Measurements from ENCODE around the gene BBX. TPM values are rescaled to one million over a fixed set of nuclear protein-coding genes. Genes with fewer than 3 reads are reported as not detected.
A peak's percentile ranks its signal among the peaks of the same experiment; 100 is the strongest.

The BBX gene
- polyA plus RNA-seq, 1 experiment, result 46.1 TPM

GRCh38 chr3:107704477-107704876 is 181.7 kb downstream of the BBX start:
- no peak overlapping the region for H3K4me3 ChIP-seq (ENCODE audit: low read depth, low read length)
- no peak overlapping the region for H3K27ac ChIP-seq (ENCODE audit: low read depth, low read length)
- no peaks in the 10 kb centered on the region for H3K27me3 ChIP-seq (ENCODE audit: control insufficient read depth, insufficient read depth, low read length)
- H3K9me3 ChIP-seq (ENCODE audit: control insufficient read depth, insufficient read depth, low read length), result no peaks in the 10 kb centered on the region
- POLR2A ChIA-PET, result no interaction called here
- CTCF ChIA-PET, result interaction anchor here (1.7 kb wide), 1 partner anchor 14 kb away, joined by 15 read pairs; no protein-coding TSS in a partner anchor
- TF ChIP-seq CTCF (IDR thresholded peaks at IDR 0.05; ENCODE audit: low read depth, low read length), result no peak
- DNase-seq (ENCODE audit: low read depth, low spot score), result peak; percentile 13

GRCh38 chr3:107705046-107705445 is 182.3 kb downstream of the BBX start:
- DNase-seq (ENCODE audit: low read depth, low spot score), result no peak
- POLR2A ChIA-PET, result no interaction called here
- Histone ChIP-seq H3K9me3 (ENCODE audit: control insufficient read depth, insufficient read depth, low read length) (no peaks in the 10 kb centered on the region), H3K4me3 (ENCODE audit: low read depth, low read length) (no peak overlapping the region), H3K27ac (ENCODE audit: low read depth, low read length) (no peak overlapping the region), H3K27me3 (ENCODE audit: control insufficient read depth, insufficient read depth, low read length) (no peaks in the 10 kb centered on the region)
- TF ChIP-seq CTCF (IDR thresholded peaks at IDR 0.05; ENCODE audit: low read depth, low read length), result no peak
- CTCF ChIA-PET, result no interaction called here

- CTCF ChIA-PET, result interaction anchor here (1.0 to 5.5 kb wide), 3 partner anchors 20 to 35 kb away, joined by 3 to 33 read pairs (median 4); no protein-coding TSS in a partner anchor
- no peak for DNase-seq (ENCODE audit: low read depth, low spot score)
- H3K27me3 ChIP-seq (ENCODE audit: control insufficient read depth, insufficient read depth, low read length), result no peaks in the 10 kb centered on the region
- H3K27ac ChIP-seq (ENCODE audit: low read depth, low read length), result no peak overlapping the region
- POLR2A ChIA-PET, result no interaction called here
- no peaks in the 10 kb centered on the region for H3K9me3 ChIP-seq (ENCODE audit: control insufficient read depth, insufficient read depth, low read length)
- no peak overlapping the region for H3K4me3 ChIP-seq (ENCODE audit: low read depth, low read length)
- no peak for TF ChIP-seq CTCF (IDR thresholded peaks at IDR 0.05; ENCODE audit: low read depth, low read length)
Observed at GRCh38 chr3:107710851-107711250, 188.1 kb downstream of the BBX start.

- no peak for TF ChIP-seq CTCF (IDR thresholded peaks at IDR 0.05; ENCODE audit: low read depth, low read length)
- no peak for DNase-seq (ENCODE audit: low read depth, low spot score)
- no peak overlapping the region for H3K27ac ChIP-seq (ENCODE audit: low read depth, low read length)
- no peaks in the 10 kb centered on the region for H3K27me3 ChIP-seq (ENCODE audit: control insufficient read depth, insufficient read depth, low read length)
- ChIA-PET POLR2A (no interaction called here), CTCF (interaction anchor here (1.0 to 2.0 kb wide), 2 partner anchors 27 to 57 kb away, joined by 3 to 12 read pairs; no protein-coding TSS in a partner anchor)
- H3K9me3 ChIP-seq (ENCODE audit: control insufficient read depth, insufficient read depth, low read length), result no peaks in the 10 kb centered on the region
- H3K4me3 ChIP-seq (ENCODE audit: low read depth, low read length), result no peak overlapping the region
Observed at GRCh38 chr3:107716734-107717133, 194.0 kb downstream of the BBX start.

- DNase-seq (ENCODE audit: low read depth, low spot score), result no peak
- no peak for TF ChIP-seq CTCF (IDR thresholded peaks at IDR 0.05; ENCODE audit: low read depth, low read length)
- Histone ChIP-seq H3K27me3 (ENCODE audit: control insufficient read depth, insufficient read depth, low read length) (no peaks in the 10 kb centered on the region), H3K4me3 (ENCODE audit: low read depth, low read length) (no peak overlapping the region), H3K27ac (ENCODE audit: low read depth, low read length) (no peak overlapping the region), H3K9me3 (ENCODE audit: control insufficient read depth, insufficient read depth, low read length) (no peaks in the 10 kb centered on the region)
- POLR2A ChIA-PET, result no interaction called here
- CTCF ChIA-PET, result no interaction called here
Observed at GRCh38 chr3:107718547-107718946, 195.8 kb downstream of the BBX start.
